Progenitor cell of endocrine pancreas (in vitro differentiated cells): ENCODE measurements around the gene CTPS1. TPM values are rescaled to one million over a fixed set of nuclear protein-coding genes. Genes with fewer than 3 reads are reported as not detected.

Source experiments
- DNase-seq: peaks from one replicate; pipeline ENCODE4 v3.0.0; 2021; ENCODE audit warnings: low spot score; ENCODE audit not compliant: unreplicated experiment
- H3K27ac Mint-ChIP-seq: 2 replicates; pipeline ENCODE4 v1.8.0; 2021; ENCODE audit warnings: mild to moderate bottlenecking, moderate library complexity, mixed read lengths
- H3K27me3 Mint-ChIP-seq: 2 replicates; pipeline ENCODE4 v1.8.0; 2021; ENCODE audit warnings: mixed read lengths
- H3K36me3 Mint-ChIP-seq: 2 replicates; pipeline ENCODE4 v1.8.0; 2022; ENCODE audit warnings: mixed read lengths; ENCODE audit not compliant: insufficient read depth
- H3K4me1 Mint-ChIP-seq: 2 replicates; pipeline ENCODE4 v1.8.0; 2021; ENCODE audit warnings: low read depth, mixed read lengths
- H3K4me3 Mint-ChIP-seq: 2 replicates; pipeline ENCODE4 v1.8.0; 2021; ENCODE audit warnings: low read depth, mild to moderate bottlenecking, moderate library complexity, mixed read lengths
- H3K9me3 Mint-ChIP-seq: 2 replicates; pipeline ENCODE4 v1.8.0; 2021; ENCODE audit warnings: low read depth, mixed read lengths
- total RNA-seq: library from RNA; stranded (reverse); gene quantifications from 2 replicates; pipeline ENCODE4 v1.2.1, GENCODE V29; 2021
- TF ChIP-seq, protein P1 (sequence below): fragments of 200-600 bp; sonication (generic); IDR thresholded peaks from one replicate; pipeline ENCODE4 v1.5.0; 2021; ENCODE audit warnings: antibody characterized with exemption, mild to moderate bottlenecking; ENCODE audit not compliant: unreplicated experiment

CTPS1 gene
- total RNA-seq, 1 donor from 2014 or later, result 37.6 TPM

DNA sequence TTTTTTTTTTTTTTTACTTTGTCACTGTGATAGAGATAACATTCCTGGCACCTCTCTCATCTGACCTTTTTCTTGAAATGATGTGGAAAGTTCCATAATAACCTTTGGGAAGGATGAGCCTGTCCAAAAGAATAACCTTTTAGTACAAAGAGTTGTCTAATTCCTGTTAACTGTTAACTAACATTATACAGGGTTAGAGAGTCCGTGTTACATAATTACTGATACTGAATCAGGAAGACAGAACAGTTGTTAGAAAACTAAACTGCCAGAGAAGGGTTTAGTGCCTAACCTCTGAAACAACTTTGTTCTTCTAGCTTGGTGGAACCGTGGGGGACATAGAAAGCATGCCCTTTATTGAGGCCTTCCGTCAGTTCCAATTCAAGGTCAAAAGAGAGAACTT, 8.8 kb downstream of the CTPS1 start:
- Mint-ChIP-seq H3K9me3 (no peaks in the 10 kb centered on the region), H3K36me3 (peaks cover 34% of the 10 kb centered on the region), H3K27me3 (no peaks in the 10 kb centered on the region), H3K4me3 (no peak overlapping the region), H3K4me1 (peaks cover 10% of the 10 kb centered on the region), H3K27ac (no peak overlapping the region)
- DNase-seq, result no peak
- TF ChIP-seq, protein P1, sequence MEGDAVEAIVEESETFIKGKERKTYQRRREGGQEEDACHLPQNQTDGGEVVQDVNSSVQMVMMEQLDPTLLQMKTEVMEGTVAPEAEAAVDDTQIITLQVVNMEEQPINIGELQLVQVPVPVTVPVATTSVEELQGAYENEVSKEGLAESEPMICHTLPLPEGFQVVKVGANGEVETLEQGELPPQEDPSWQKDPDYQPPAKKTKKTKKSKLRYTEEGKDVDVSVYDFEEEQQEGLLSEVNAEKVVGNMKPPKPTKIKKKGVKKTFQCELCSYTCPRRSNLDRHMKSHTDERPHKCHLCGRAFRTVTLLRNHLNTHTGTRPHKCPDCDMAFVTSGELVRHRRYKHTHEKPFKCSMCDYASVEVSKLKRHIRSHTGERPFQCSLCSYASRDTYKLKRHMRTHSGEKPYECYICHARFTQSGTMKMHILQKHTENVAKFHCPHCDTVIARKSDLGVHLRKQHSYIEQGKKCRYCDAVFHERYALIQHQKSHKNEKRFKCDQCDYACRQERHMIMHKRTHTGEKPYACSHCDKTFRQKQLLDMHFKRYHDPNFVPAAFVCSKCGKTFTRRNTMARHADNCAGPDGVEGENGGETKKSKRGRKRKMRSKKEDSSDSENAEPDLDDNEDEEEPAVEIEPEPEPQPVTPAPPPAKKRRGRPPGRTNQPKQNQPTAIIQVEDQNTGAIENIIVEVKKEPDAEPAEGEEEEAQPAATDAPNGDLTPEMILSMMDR, result no peak

DNA sequence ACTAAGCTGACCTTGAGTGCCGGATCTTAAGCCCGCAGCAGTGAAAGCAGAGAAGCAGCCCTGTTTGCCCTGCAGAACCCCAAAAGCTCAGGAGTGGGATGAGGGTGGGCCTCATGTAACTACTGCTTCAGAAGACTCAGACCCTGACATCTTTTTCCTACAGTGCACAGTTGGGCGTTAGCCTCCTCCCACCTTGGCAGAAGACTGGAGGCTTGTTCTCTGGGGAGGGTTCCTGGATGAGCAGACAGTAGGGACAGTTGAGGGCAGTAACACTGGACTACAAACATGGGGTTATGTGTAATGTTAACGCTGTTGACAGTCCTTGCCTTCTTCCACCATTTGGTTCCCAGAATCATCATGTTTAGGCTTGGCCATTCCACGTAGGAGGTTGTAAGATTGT, 9.6 kb downstream of the CTPS1 start:
- Mint-ChIP-seq H3K4me1 (peaks cover 10% of the 10 kb centered on the region), H3K27me3 (no peaks in the 10 kb centered on the region), H3K4me3 (no peak overlapping the region), H3K36me3 (peaks cover 33% of the 10 kb centered on the region), H3K27ac (no peak overlapping the region), H3K9me3 (no peaks in the 10 kb centered on the region)
- TF ChIP-seq, protein P1, result no peak
- DNase-seq, result no peak

DNA sequence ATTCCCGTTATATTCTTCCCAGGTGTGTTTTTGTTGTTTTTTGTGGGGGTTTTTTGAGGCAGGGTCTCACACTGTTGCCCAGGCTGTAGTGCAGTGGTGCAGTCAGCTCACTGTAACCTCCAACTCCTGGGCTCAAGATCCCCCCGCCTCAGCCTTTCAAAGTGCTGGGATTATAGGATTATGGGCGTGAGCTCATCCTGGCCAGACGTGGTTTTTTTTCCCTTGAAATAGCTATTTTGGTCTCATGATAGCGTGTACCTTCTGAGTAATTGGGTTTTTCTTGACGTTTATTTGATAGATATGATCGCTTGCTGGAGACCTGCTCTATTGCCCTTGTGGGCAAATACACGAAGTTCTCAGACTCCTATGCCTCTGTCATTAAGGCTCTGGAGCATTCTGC, 17.6 kb downstream of the CTPS1 start:
- H3K9me3 Mint-ChIP-seq, result no peaks in the 10 kb centered on the region
- no peaks in the 10 kb centered on the region for H3K4me1 Mint-ChIP-seq
- DNase-seq, result no peak
- no peak overlapping the region for H3K4me3 Mint-ChIP-seq
- no peaks in the 10 kb centered on the region for H3K27me3 Mint-ChIP-seq
- peaks cover 38% of the 10 kb centered on the region for H3K36me3 Mint-ChIP-seq
- no peak overlapping the region for H3K27ac Mint-ChIP-seq
- TF ChIP-seq, protein P1, result no peak

DNA sequence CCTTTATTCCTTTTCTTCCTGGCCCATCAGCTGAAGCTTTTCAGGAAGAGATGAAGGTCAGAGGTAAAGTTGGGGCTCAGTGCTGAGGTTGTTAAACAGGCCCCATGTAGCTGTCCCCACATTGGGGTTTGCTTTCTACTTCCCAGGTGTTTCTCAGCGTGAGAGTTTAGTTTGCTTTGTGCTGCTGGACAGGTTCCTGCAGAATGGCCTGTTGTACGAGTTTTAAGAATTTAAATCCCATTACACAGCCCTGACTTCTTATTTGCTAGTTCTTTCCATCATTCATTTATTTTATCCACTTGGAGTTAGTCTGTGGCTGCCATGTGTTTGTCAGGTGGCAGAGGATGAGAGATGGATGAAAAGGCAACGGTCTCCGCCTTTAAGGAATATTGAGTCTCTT, 19.2 kb downstream of the CTPS1 start:
- DNase-seq, result no peak
- peaks cover 42% of the 10 kb centered on the region for H3K36me3 Mint-ChIP-seq
- TF ChIP-seq, protein P1, result no peak
- no peak overlapping the region for H3K4me3 Mint-ChIP-seq
- H3K4me1 Mint-ChIP-seq, result no peaks in the 10 kb centered on the region
- no peak overlapping the region for H3K27ac Mint-ChIP-seq
- no peaks in the 10 kb centered on the region for H3K27me3 Mint-ChIP-seq
- H3K9me3 Mint-ChIP-seq, result no peaks in the 10 kb centered on the region

DNA sequence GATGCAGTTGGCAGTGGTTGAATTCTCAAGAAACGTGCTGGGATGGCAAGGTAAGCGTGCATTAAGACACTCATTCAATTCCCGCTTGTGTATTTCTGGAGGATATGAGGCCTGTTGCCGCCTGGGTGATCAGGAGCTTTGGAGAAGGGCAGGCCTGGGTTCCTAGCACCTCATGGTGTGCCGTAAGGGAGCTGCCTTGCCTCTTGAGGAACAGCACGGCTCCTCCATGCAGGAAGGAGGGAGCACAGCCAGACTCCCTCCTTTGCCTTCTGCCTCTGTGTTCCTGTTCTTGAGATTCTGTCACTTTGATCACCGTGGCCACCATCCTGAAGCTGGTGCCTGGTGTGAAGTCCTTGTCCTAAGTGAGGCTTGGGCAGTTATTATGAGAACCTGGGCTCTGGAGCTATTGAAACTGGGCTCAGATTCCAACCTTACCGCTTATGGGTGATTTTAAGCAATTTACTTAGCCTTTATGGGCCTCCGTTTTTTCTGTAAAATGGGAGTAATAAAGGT, 23.7 kb downstream of the CTPS1 start:
- no peak for DNase-seq
- TF ChIP-seq, protein P1, result no peak
- Mint-ChIP-seq H3K27ac (no peak overlapping the region), H3K36me3 (peaks cover 36% of the 10 kb centered on the region), H3K27me3 (no peaks in the 10 kb centered on the region), H3K4me1 (no peaks in the 10 kb centered on the region), H3K4me3 (no peak overlapping the region), H3K9me3 (no peaks in the 10 kb centered on the region)
